ENCODE measurements around the gene CABCOCO1.
"Not testable (repeated sequence)": the region's sequence is repeated elsewhere in the genome, so short reads cannot be mapped to it uniquely, and the experiment has no call there.

CABCOCO1 gene

DNA sequence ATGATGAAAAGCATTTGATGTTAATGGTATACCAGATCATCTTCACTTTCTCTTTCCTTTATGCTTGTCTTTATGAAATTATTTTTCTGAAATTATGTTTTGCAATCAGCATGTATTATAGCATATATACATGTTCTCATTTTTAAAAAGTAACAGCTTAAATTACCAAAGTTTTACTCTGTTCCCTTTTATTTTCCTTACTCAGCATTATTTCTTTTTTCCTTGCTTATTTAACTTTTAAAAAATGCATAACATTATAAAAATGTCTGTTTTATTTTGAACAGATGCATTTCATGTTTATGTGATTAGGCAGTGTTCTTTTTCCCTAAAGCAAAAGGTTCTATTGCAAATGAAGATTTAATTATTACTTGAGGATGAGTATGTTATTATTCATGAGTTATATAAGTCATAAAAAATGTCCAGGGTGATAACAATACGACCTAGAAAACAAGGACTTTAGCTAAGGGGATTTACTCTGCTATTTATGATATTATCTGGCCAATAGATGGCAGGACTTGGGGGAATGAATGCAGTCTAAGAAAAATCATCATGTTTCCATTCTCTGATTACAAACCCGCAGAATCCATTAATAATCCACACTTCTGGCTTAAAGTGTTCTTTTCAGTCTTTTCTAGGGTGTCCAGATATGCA lies 38.5 kb downstream of the CABCOCO1 start:
- no peak for DNase-seq (ENCODE audit: low read depth, low spot score)
- H3K4me3 ChIP-seq (ENCODE audit: low read length): no peak overlapping the region

DNA sequence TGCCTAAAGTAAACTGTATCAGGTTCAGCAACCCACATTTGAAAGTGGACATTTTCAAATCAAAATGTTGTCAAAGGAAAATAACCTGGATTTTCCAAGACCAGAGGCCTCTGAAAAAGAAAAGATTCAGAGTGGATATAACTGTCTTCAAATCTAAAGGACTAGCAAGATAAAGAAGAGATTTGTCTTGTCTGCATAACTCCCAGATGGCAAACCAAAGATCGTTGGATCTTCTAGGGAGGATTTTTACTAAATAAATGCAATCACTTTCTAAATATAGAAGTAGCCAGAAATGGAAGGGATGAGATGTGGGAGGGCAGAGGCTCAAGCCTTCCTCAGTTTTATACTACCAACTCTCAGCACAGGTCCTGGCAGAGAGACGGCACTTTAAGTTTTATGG lies 39.0 kb downstream of the CABCOCO1 start:
- H3K4me3 ChIP-seq (ENCODE audit: low read length): no peak overlapping the region
- no peak for DNase-seq (ENCODE audit: low read depth, low spot score)

- no peak for DNase-seq (ENCODE audit: low read depth, low spot score)
- H3K4me3 ChIP-seq (ENCODE audit: low read length): no peak overlapping the region
Observed at GRCh38 chr10:61702584-61702983, 39.9 kb downstream of the CABCOCO1 start.

- no peak overlapping the region for H3K4me3 ChIP-seq (ENCODE audit: low read length)
- no peak for DNase-seq (ENCODE audit: low read depth, low spot score)
Observed at GRCh38 chr10:61705022-61705613, 42.4 kb downstream of the CABCOCO1 start.

DNA sequence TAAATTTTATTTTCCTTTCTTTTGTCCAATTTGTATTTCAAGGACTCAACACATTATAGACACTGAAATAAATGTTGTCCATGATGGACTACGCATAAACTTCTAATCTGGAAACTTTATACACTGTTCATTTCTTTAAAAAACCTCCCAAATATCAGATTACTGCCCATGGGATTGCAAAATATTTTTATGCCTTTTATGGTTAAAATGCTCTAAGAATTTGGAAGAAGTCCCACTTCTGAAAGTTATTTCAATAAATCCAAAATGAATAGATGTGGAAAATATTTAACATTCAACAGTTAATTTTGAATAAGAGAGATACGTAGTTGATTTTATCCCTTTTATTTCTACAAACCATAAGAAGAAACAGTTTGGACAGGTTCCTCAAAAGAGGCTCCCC lies 46.1 kb downstream of the CABCOCO1 start:
- no peak for DNase-seq (ENCODE audit: low read depth, low spot score)
- no peak overlapping the region for H3K4me3 ChIP-seq (ENCODE audit: low read length)

DNA sequence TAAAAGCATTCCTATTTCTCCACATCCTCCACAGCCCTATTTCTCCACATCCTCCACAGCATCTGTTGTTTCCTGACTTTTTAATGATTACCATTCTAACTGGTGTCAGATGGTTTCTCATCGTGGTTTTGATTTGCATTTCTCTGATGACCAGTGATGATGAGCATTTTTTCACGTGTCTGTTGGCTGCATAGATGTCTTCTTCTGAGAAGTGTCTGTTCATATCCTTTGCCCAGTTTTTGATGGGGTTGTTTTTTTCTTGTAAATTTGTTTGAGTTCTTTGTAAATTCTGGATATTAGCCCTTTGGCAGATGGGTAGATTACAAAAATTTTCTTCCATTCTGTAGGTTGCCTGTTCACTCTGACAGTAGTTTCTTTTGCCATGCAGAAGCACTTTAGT lies 49.4 kb downstream of the CABCOCO1 start:
- not testable (repeated sequence) for DNase-seq (ENCODE audit: low read depth, low spot score); H3K4me3 ChIP-seq (ENCODE audit: low read length)

DNA sequence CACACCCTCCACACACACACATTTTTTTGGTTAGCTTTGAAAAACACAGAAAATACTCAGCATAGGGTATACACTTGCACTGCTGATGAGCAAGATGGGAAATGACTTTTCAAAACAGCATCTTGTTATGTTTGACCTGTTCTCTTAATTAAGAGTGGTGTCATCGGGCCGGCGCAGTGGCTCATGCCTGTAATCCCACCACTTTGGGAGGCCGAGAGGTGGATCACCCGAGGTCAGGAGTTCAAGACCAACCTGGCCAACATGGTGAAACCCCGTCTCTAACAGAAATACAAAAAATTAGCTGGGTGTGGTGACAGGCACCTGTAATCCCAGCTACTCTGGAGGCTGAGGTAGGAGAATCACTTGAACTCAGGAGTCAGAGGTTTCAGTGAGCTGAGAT lies 56.7 kb downstream of the CABCOCO1 start:
- not testable (repeated sequence) for DNase-seq (ENCODE audit: low read depth, low spot score); H3K4me3 ChIP-seq (ENCODE audit: low read length)

GRCh38 chr10:61719906-61720305 lies 57.2 kb downstream of the CABCOCO1 start:
- no peak overlapping the region for H3K4me3 ChIP-seq (ENCODE audit: low read length)
- no peak for DNase-seq (ENCODE audit: low read depth, low spot score)

- no peak for DNase-seq (ENCODE audit: low read depth, low spot score)
- no peak overlapping the region for H3K4me3 ChIP-seq (ENCODE audit: low read length)
Observed at GRCh38 chr10:61721431-61721830, 58.7 kb downstream of the CABCOCO1 start.

- not testable (repeated sequence) for DNase-seq (ENCODE audit: low read depth, low spot score); H3K4me3 ChIP-seq (ENCODE audit: low read length)
Observed at GRCh38 chr10:61725221-61725620, 62.5 kb downstream of the CABCOCO1 start.

- no peak for DNase-seq (ENCODE audit: low read depth, low spot score)
- H3K4me3 ChIP-seq (ENCODE audit: low read length): no peak overlapping the region
Observed at GRCh38 chr10:61729596-61729995, 66.9 kb downstream of the CABCOCO1 start.

DNA sequence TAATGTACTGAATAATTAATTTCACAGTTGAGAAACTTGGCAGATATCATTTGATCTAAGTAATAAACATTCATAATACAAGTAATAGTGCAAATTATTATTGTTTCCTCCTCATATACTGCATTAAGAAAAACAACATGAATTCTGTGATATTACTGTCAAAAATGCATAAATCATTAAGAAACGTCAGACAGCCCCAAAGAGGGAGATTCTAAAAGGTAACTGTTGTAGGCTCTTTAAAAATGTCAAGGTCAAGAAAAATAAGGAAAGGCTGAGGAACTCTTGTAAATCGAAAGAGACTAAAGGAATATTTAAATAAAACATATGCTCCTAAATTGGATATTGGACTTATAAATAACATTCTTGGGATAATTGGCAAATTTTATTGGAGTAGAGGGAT lies 67.9 kb downstream of the CABCOCO1 start:
- no peak overlapping the region for H3K4me3 ChIP-seq (ENCODE audit: low read length)
- DNase-seq (ENCODE audit: low read depth, low spot score): no peak

- DNase-seq (ENCODE audit: low read depth, low spot score): no peak
- no peak overlapping the region for H3K4me3 ChIP-seq (ENCODE audit: low read length)
Observed at GRCh38 chr10:61731638-61732037, 68.9 kb downstream of the CABCOCO1 start.

GRCh38 chr10:61732629-61733278 lies 70.0 kb downstream of the CABCOCO1 start:
- no peak overlapping the region for H3K4me3 ChIP-seq (ENCODE audit: low read length)
- no peak for DNase-seq (ENCODE audit: low read depth, low spot score)

- H3K4me3 ChIP-seq (ENCODE audit: low read length): no peak overlapping the region
- peak; percentile 73 for DNase-seq (ENCODE audit: low read depth, low spot score)
Observed at GRCh38 chr10:61733358-61733940, 70.7 kb downstream of the CABCOCO1 start.

GRCh38 chr10:61735882-61736281 lies 73.2 kb downstream of the CABCOCO1 start:
- no peak overlapping the region for H3K4me3 ChIP-seq (ENCODE audit: low read length)
- DNase-seq (ENCODE audit: low read depth, low spot score): no peak

DNA sequence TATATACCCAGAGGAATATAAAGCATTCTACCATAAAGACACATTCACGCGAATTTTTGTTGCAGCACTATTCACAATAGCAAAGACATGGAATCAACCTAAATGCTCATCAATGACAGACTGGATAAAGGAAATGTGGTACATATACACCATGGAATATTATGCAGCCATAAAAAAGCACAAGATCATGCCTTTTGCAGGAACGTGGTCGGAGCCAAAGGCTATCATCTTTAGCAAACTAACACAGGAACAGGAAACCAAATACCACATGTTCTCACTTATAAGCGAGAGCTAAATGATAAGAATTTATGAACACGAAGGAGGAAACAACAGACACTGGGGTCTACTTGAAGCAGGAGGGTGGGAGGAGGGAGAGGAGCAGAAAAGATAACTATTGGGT lies 74.7 kb downstream of the CABCOCO1 start:
- not testable (repeated sequence) for DNase-seq (ENCODE audit: low read depth, low spot score); H3K4me3 ChIP-seq (ENCODE audit: low read length)

DNA sequence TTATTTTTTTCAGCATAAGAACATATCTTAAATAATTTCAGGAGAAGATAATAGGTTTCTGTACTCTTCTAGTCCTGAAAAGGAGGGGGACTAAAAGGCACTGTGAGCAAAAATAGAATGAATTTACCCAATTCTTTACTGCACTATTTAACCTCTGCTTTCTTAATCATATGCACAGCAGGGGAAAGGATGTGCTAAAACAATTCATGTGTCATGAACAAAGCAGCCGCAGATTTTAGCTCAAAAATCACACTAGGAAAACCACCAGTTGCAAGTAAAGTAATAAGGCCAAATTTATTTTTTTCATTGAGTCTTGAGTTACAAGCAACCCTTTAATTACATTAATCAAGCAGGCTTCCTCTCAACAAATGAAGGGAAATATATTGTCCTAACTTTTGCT lies 80.1 kb downstream of the CABCOCO1 start:
- DNase-seq (ENCODE audit: low read depth, low spot score): peak; percentile 65
- H3K4me3 ChIP-seq (ENCODE audit: low read length): no peak overlapping the region

- DNase-seq (ENCODE audit: low read depth, low spot score): no peak
- H3K4me3 ChIP-seq (ENCODE audit: low read length): no peak overlapping the region
Observed at GRCh38 chr10:61744469-61744868, 81.7 kb downstream of the CABCOCO1 start.

GRCh38 chr10:61746377-61746776 lies 83.6 kb downstream of the CABCOCO1 start:
- no peak for DNase-seq (ENCODE audit: low read depth, low spot score)
- no peak overlapping the region for H3K4me3 ChIP-seq (ENCODE audit: low read length)
